ENCODE data around the gene NLGN1.

DNA sequence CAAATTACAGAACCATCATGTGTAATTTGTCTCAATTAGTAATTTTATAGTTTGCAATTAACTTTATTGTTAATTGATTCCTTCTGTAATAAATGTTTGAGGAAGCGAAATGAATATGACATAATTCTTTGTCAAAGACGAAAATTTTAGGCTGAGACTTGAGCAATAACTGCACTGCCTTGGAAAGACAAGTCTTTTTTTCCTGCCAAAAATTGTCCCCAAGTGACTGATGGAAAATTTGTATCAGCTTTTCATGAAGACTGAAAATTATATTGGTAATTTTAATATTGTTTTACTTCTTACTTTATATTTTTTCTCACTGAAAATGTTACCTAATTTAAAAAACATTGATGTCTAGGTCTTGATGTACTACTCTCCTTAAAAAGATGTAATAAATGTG, 622.6 kb downstream of the NLGN1 start:
- TF ChIP-seq, protein P1, sequence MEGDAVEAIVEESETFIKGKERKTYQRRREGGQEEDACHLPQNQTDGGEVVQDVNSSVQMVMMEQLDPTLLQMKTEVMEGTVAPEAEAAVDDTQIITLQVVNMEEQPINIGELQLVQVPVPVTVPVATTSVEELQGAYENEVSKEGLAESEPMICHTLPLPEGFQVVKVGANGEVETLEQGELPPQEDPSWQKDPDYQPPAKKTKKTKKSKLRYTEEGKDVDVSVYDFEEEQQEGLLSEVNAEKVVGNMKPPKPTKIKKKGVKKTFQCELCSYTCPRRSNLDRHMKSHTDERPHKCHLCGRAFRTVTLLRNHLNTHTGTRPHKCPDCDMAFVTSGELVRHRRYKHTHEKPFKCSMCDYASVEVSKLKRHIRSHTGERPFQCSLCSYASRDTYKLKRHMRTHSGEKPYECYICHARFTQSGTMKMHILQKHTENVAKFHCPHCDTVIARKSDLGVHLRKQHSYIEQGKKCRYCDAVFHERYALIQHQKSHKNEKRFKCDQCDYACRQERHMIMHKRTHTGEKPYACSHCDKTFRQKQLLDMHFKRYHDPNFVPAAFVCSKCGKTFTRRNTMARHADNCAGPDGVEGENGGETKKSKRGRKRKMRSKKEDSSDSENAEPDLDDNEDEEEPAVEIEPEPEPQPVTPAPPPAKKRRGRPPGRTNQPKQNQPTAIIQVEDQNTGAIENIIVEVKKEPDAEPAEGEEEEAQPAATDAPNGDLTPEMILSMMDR (IDR thresholded peaks at IDR 0.05), result no peak
- TF ChIP-seq POLR2A (IDR thresholded peaks at IDR 0.05) (no peak), EP300 (IDR thresholded peaks at IDR 0.05) (no peak)

All from suprapubic skin (tissue), 3 donors.